ENCODE data around the gene ARHGAP10.
"Not testable (repeated sequence)": the region's sequence is repeated elsewhere in the genome, so short reads cannot be mapped to it uniquely, and the experiment has no call there.

ARHGAP10 gene

GRCh38 chr4:148067301-148067916, 335.5 kb downstream of the ARHGAP10 start:
- no peak for DNase-seq (ENCODE audit: low spot score)

DNA sequence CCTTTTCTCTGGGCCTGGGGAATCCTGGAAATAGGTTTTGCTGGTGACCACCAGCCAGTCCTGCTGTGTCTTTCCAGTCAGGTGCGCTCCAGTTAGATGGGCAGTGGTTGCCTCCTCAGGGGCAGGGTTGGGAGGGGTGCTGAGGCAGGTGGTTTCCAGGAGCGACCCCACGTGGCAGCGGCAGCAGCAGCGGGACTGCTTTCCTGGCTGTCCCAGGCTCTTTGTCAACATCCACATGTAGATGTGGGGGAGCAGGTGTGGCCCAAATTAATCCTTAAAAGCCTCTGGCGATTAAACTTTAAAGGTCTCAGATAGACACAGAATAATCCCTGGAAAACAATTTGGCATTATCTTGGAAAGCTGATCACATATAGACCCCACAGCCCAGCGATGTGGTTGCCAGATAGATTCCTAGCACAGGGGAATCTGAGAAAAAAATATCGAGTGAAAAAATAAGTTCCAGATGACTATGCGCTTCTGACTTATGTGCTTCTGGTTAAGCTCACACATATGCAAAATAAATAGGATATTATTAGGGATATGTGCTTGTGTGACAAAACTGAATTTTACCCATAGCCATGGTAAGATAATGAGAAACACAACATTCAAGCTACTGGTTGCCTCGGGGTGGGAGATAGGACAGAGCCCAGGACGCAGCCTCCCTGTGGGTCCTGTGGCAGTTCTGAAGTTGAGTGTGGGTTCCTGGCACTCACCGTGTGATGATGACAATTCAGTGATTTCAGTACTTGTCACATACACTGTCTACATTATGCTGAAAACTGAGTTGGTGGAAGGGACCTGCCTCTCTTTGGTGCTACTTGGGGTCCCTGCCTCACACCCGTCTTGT, 336.4 kb downstream of the ARHGAP10 start:
- DNase-seq (ENCODE audit: low spot score), result no peak

- no peak for DNase-seq (ENCODE audit: low spot score)
Measured at GRCh38 chr4:148069086-148069894, 337.4 kb downstream of the ARHGAP10 start.

DNA sequence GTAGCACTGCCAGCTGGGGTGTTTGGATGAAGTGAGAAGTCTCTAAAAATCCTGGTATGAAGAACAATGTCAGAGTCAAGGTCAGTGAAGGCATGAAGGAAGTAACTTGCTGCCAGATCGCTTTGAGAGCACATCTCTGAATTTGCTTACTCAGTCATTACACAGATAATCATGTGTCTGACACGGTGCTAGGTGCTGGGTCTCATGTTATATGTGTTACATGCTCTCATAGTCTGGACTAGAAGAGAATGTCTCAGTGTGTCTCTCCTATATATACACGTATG, 337.9 kb downstream of the ARHGAP10 start:
- DNase-seq (ENCODE audit: low spot score), result no peak

- DNase-seq (ENCODE audit: low spot score), result no peak
Measured at GRCh38 chr4:148071009-148071408, 339.1 kb downstream of the ARHGAP10 start.

GRCh38 chr4:148072789-148073188, 340.9 kb downstream of the ARHGAP10 start:
- DNase-seq (ENCODE audit: low spot score), result no peak

DNA sequence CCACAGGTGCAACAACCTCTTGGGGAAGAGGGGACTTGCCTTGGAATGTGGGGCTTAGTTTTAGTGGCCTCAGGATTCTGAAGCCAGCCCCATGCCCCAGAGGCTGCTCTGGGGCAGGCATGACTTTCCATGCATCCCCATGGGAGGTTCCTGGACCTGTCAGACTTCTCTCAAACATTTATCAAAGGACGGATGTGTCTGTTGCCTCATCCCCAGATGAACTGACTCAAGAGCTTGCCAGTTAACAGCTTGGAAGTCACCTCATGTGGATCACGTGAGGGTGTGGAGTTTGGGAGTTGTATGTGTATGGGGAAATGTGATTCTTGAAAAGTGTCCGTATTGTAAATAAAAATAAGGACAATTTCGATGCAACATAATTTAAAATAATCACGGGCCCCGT, 341.5 kb downstream of the ARHGAP10 start:
- DNase-seq (ENCODE audit: low spot score), result no peak

DNA sequence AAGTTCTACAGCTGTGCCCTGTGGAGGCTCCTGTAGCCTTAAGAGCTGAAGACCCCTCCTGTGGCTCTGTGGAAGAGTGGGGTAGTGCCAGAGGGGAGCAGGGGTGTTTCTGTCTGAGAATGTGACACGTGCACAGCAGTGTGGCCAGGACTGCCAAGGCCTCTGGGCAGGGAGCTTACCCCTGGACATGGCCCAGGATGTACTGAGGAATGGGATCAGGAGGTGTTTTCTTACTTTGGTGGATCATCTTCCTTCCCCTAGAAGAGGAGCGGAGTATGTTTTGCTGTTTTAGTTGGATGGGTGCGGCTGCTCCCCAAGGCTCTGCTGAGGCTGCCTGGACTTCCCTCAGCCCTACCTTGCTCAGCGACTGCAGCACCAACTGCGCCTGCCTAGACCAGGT, 342.6 kb downstream of the ARHGAP10 start:
- DNase-seq (ENCODE audit: low spot score), result no peak

DNA sequence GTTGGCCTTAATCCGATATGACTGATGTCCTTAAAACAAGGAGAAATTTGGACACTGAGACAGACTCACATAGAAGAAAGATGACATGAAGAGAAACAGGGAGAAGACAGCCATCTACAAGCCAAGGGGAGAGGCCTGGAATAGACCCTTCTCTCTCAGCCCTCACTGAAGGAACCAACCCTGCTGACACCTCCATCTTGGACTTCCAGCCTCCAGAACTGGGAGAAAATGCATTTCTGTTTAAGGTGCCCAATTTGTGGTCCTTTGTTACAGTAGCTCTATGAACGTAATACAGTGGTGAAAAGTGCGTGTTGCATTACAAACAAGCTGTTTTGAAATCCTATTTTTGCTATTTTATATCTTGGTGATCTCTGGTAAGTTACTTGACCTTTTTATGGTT, 343.6 kb downstream of the ARHGAP10 start:
- no peak for DNase-seq (ENCODE audit: low spot score)

- DNase-seq (ENCODE audit: low spot score), result no peak
Measured at GRCh38 chr4:148076964-148077363, 345.1 kb downstream of the ARHGAP10 start.

DNA sequence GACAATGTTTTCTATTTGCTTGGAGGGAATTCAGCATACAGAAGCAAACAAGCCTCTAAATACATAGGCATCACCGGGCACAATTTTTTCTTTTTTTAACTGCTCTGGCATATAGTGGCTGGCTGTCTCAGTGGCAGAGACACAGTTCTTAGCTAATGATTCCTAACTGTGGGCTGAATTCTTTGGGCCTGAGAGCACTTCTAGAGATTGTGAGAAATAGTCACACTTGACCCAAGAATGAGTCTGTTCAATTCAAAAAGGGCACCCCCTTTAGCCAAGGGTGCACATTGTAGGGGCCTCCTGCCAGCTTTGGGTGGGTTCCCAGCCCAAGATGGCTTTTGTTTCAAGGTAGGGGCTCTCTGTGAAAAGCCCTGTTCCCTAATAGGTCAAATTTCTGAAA, 345.7 kb downstream of the ARHGAP10 start:
- DNase-seq (ENCODE audit: low spot score), result no peak

DNA sequence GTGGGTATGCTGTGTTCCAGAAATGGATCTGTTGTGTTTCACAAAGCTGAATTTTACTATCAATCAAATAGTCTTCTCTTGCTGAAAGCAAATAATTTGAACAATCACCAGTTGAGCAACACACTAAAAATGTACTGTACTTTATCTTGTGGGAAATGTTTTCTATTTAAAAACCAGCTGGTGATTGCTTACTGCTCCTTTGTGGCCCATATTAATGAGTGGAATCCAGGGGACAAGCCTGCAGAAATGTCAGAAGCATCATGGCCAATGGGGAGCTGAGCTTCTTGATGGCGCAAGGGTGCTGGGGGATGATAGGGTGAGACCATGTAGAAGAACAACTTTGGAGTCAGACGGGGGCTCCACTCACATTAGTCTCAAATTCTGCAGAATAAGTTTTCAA, 346.2 kb downstream of the ARHGAP10 start:
- no peak for DNase-seq (ENCODE audit: low spot score)

- no peak for DNase-seq (ENCODE audit: low spot score)
Measured at GRCh38 chr4:148079961-148080360, 348.1 kb downstream of the ARHGAP10 start.

- DNase-seq (ENCODE audit: low spot score), result no peak
Measured at GRCh38 chr4:148081267-148081666, 349.4 kb downstream of the ARHGAP10 start.

DNA sequence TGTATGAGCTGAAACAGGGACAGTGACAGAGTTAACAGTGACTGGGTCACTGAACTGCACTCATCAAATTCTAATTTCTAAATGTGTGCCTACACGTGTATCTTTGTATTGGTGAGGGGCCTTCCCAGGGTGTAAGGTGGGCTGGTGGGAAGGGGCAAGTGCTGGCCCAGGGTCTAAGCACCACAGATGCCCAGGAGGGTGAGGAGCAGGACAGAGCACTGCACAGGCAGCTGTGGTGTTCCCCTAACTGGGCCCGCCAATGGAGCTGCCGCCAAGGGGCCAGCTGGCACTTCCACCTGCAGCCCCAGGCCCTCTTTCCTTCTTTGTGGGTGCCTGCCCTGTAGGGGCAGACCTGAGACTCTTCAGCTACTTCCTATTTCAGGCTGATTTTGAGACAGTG, 349.9 kb downstream of the ARHGAP10 start:
- DNase-seq (ENCODE audit: low spot score), result no peak

- DNase-seq (ENCODE audit: low spot score), result not testable (repeated sequence)
Measured at GRCh38 chr4:148083073-148083472, 351.2 kb downstream of the ARHGAP10 start.

- no peak for DNase-seq (ENCODE audit: low spot score)
Measured at GRCh38 chr4:148089624-148090023, 357.7 kb downstream of the ARHGAP10 start.

- DNase-seq (ENCODE audit: low spot score), result no peak
Measured at GRCh38 chr4:148090029-148090428, 358.1 kb downstream of the ARHGAP10 start.

DNA sequence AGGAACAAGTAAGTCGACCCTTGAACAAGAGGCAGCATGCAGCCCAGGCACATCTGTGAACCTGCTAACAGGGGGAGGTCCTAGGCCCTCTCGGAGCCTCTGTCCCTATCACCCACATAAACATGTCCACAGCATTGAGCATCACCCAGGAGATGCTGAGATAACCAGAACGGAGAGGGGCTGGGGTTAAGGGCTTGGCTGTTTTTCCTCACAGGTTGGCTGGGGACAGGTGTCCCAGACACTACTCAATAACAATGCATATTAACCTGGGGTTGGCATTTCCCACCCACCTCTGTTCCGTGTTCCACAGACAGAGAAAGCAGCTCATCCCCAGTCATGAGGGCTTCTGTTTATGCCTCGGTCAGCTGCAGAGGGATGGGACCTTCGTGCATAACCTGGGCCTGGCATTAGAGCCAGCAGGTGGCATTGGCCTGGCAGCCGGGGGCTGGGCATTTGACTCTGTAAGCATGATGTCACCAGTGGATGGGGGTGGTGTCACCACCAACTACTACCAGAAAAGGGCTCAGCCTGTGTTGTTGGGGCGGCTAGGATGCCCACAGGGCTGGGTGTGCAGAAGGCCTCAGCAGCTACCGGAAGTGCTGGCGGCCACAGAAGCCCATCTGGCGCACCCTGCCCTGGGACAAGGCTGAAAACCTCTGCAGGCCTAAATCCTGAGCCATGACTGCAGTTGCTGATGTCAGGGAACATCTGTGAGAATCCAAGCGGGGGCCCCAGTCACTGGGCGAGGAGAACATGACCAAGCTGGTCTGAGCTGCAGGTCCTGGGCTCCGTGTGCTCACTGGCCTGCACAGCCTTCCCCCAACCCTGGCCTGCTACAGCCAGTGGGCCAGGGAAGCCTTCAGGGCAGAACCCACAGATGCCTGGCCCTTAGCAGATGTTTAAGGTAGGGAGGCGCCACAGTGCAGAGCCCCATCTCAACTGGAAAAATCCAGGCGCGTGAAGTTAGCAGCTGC, 358.9 kb downstream of the ARHGAP10 start:
- no peak for DNase-seq (ENCODE audit: low spot score)

GRCh38 chr4:148091896-148092295, 360.0 kb downstream of the ARHGAP10 start:
- DNase-seq (ENCODE audit: low spot score), result no peak

GRCh38 chr4:148092316-148093014, 360.6 kb downstream of the ARHGAP10 start:
- DNase-seq (ENCODE audit: low spot score), result peak; percentile 54
